Cardiac muscle cell (in vitro differentiated cells and primary cell): ENCODE measurements around the gene DAAM1. TPM values are rescaled to one million over a fixed set of nuclear protein-coding genes. Genes with fewer than 3 reads are reported as not detected.

Source experiments
- DNase-seq, 2 donors: peaks; one replicate each; pipeline versions ENCODE4 v3.0.0 to v3.0.0-alpha.2; 2010 to 2017; ENCODE audit warnings: low read depth in 1 of 2, low spot score in 1 of 2
- H3K27ac ChIP-seq: fragments of 200-600 bp; sonication (generic); 2 replicates; pipeline ENCODE4 v1.5.1; 2016
- H3K27me3 ChIP-seq: fragments of 200-600 bp; sonication (generic); 2 replicates; pipeline ENCODE4 v1.6.0; 2016; ENCODE audit warnings: control low read depth
- H3K36me3 ChIP-seq: fragments of 200-600 bp; sonication (generic); 2 replicates; pipeline ENCODE4 v1.5.1; 2016; ENCODE audit warnings: control low read depth
- H3K4me1 ChIP-seq: fragments of 200-600 bp; sonication (generic); 2 replicates; pipeline ENCODE4 v1.8.1; 2017; ENCODE audit warnings: low read depth, mild to moderate bottlenecking, mixed run types
- H3K4me3 ChIP-seq: fragments of 200-600 bp; sonication (generic); 2 replicates; pipeline ENCODE4 v1.5.1; 2016; ENCODE audit warnings: mild to moderate bottlenecking
- H3K9me3 ChIP-seq: fragments of 200-600 bp; sonication (generic); 2 replicates; pipeline ENCODE4 v1.5.1; 2017; ENCODE audit warnings: low read depth, mild to moderate bottlenecking, control low read depth
- CTCF ChIP-seq: IDR thresholded peaks from 2 replicates; pipeline ENCODE4 v1.5.1; 2012; ENCODE audit warnings: low read depth, mild to moderate bottlenecking, low read length
- polyA plus RNA-seq: library from polyadenylated mRNA; unstranded; fragments of >200 nt; fragmentation: Nextera tagmentation; extraction: Ambion mirVana; gene quantifications from 2 replicates; pipeline ENCODE4 v1.2.1, GENCODE V29; 2016
- total RNA-seq: library from RNA; depleted of rRNA; stranded (reverse); fragments of >200 nt; gene quantifications from 2 replicates; pipeline ENCODE4 v1.2.3, GENCODE V29; 2016

DAAM1 gene
- total and polyA plus RNA-seq, 2 experiments from 2014 or later: 33.9 to 34.2 TPM

- H3K27me3 ChIP-seq: no peaks in the 10 kb centered on the region
- H3K9me3 ChIP-seq: no peaks in the 10 kb centered on the region
- no peak overlapping the region for H3K27ac ChIP-seq
- H3K4me3 ChIP-seq: no peak overlapping the region
- no peaks in the 10 kb centered on the region for H3K36me3 ChIP-seq
- DNase-seq: peak in 1 of 2 donors; percentile 52
- H3K4me1 ChIP-seq: no peaks in the 10 kb centered on the region
- no peak for TF ChIP-seq CTCF
Measured at GRCh38 chr14:59283361-59283760, 94.9 kb downstream of the DAAM1 start.

GRCh38 chr14:59284059-59284458, 95.6 kb downstream of the DAAM1 start:
- H3K36me3 ChIP-seq: no peaks in the 10 kb centered on the region
- no peak for TF ChIP-seq CTCF
- H3K27ac ChIP-seq: no peak overlapping the region

GRCh38 chr14:59292028-59292427, 103.6 kb downstream of the DAAM1 start:
- H3K9me3 ChIP-seq: no peaks in the 10 kb centered on the region
- no peak for DNase-seq
- H3K36me3 ChIP-seq: peaks cover 16% of the 10 kb centered on the region
- H3K27ac ChIP-seq: no peak overlapping the region
- H3K4me3 ChIP-seq: no peak overlapping the region
- no peaks in the 10 kb centered on the region for H3K27me3 ChIP-seq
- peaks cover 18% of the 10 kb centered on the region for H3K4me1 ChIP-seq
- TF ChIP-seq CTCF: no peak

More at GRCh38 chr14:59284059-59284458, 95.6 kb downstream of the DAAM1 start:
- DNase-seq: peak in 1 of 2 donors; percentile 24
- Histone ChIP-seq H3K4me3 (no peak overlapping the region), H3K4me1 (no peaks in the 10 kb centered on the region), H3K9me3 (no peaks in the 10 kb centered on the region), H3K27me3 (no peaks in the 10 kb centered on the region)

- Histone ChIP-seq H3K9me3 (no peaks in the 10 kb centered on the region), H3K27ac (no peak overlapping the region), H3K27me3 (no peaks in the 10 kb centered on the region), H3K4me3 (no peak overlapping the region), H3K4me1 (peaks cover 18% of the 10 kb centered on the region), H3K36me3 (peaks cover 16% of the 10 kb centered on the region)
- no peak for TF ChIP-seq CTCF
- DNase-seq: no peak
Measured at GRCh38 chr14:59292921-59293534, 104.6 kb downstream of the DAAM1 start.

GRCh38 chr14:59293935-59294661, 105.6 kb downstream of the DAAM1 start:
- H3K4me3 ChIP-seq: no peak overlapping the region
- H3K4me1 ChIP-seq: peaks cover 18% of the 10 kb centered on the region
- TF ChIP-seq CTCF: no peak
- H3K36me3 ChIP-seq: peaks cover 16% of the 10 kb centered on the region
- peak in 1 of 2 donors; percentile 44 for DNase-seq
- H3K27me3 ChIP-seq: no peaks in the 10 kb centered on the region
- H3K27ac ChIP-seq: no peak overlapping the region
- H3K9me3 ChIP-seq: no peaks in the 10 kb centered on the region
